GM21360 (cell line): ENCODE results near the gene HLA-E.

Experiments
- ATAC-seq: cut with Tn5 transposase; IDR thresholded peaks from one replicate; pipeline ENCODE4 v1.9.1; 2021; ENCODE audit warnings: mild to moderate bottlenecking, moderate library complexity; ENCODE audit not compliant: unreplicated experiment

The HLA-E gene

GRCh38 chr6:30533460-30534294, 44.4 kb downstream of the HLA-E start:
- no peak for ATAC-seq

DNA sequence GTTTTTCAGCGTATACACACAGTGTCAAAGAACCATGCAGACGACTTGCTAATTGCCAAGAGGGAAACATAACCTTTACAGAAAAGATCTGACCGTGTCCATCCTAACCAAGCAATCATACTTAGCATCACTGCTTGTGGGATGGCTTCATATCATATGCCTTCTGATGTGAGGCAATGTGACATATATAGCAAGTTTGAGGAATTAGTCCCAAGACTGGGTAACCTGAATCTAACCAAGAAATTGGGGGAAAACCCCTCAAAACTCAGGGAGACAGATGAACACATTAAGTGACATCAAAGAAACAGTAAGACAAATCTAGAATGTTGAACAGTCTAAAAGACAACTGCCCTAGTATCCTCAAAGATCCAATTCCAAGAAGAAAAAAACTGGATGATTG, 48.6 kb downstream of the HLA-E start:
- ATAC-seq: no peak

- no peak for ATAC-seq
Observed at GRCh38 chr6:30541515-30542403, 52.5 kb downstream of the HLA-E start.

- ATAC-seq: no peak
Observed at GRCh38 chr6:30542404-30542725, 53.1 kb downstream of the HLA-E start.

DNA sequence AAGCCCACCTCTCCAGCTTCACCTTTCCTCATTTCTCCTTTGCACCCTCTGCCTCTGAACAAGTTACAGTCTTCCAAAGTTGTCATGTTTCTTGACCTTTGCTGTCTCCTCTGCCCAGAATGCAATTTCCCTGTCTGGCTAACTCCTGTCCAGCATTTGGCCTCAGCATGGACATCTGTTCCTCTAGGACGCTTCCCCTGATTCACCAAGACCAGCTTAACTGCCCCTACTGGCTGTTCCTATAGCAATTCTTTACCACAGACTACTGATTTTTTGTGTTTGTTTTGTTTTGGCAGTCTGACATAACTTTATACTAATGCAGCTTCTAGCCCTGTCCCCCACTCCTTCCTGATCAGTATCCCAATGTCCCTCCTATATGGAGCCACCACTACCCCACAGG, 53.6 kb downstream of the HLA-E start:
- ATAC-seq: no peak
